Measurements from ENCODE around the gene USP37. TPM values are rescaled to one million over a fixed set of nuclear protein-coding genes. Genes with fewer than 3 reads are reported as not detected.

USP37 gene
- total and polyA plus RNA-seq, 2 of the 13 experiments (the other 11 are each of a cell fraction or from before 2014, with no cell fraction given), result 6.5 to 30.6 TPM

GRCh38 chr2:218568190-218569037 lies at the start of gene USP37, which contains the start of gene CNOT9 (continued):
- TF ChIP-seq HMGXB3 (CRISPR knock-in tag; IDR thresholded peaks at IDR 0.05; ENCODE audit: borderline replicate concordance) (peak; percentile 95; the same call in 1 of the 2 replicates), ZBTB42 (CRISPR knock-in tag; IDR thresholded peaks at IDR 0.05) (no peak; the same call in 1 of the 2 replicates), CENPBD1 (CRISPR knock-in tag; IDR thresholded peaks at IDR 0.05; ENCODE audit: borderline replicate concordance, low read depth) (peak; percentile 99; the same call in 1 of the 2 replicates), ATF2 (CRISPR knock-in tag; IDR thresholded peaks at IDR 0.05) (peak; percentile 63; the same call in 1 of the 2 replicates), ASH2L (IDR thresholded peaks at IDR 0.05; ENCODE audit: insufficient read length, low read depth, low read length) (peak; percentile 96), TCF7 (IDR thresholded peaks at IDR 0.05; ENCODE audit: low read depth) (no peak), ZNF260 (CRISPR knock-in tag; IDR thresholded peaks at IDR 0.05; ENCODE audit: borderline replicate concordance, low read depth) (no peak), ATF7-NPFF (CRISPR knock-in tag; IDR thresholded peaks at IDR 0.05; ENCODE audit: low read depth) (peak; percentile 97), LRRFIP1 (CRISPR knock-in tag; conservative IDR thresholded peaks at IDR 0.05) (no peak), GLI4 (CRISPR knock-in tag; IDR thresholded peaks at IDR 0.05; ENCODE audit: borderline replicate concordance) (peak; percentile 28; the same call in 1 of the 2 replicates), ZNF891 (CRISPR knock-in tag; IDR thresholded peaks at IDR 0.05) (peak; percentile 89), SP4 (CRISPR knock-in tag; IDR thresholded peaks at IDR 0.05) (peak; percentile 94; the same call in 1 of the 2 replicates), TFAP4 (IDR thresholded peaks at IDR 0.05; ENCODE audit: borderline replicate concordance, low read depth) (peak; percentile 65; the same call in 1 of the 2 replicates), RCOR2 (CRISPR knock-in tag; IDR thresholded peaks at IDR 0.05) (peak; percentile 88), ZNF292 (CRISPR knock-in tag; IDR thresholded peaks at IDR 0.05; ENCODE audit: borderline replicate concordance, low read depth) (peak; percentile 66; the same call in 1 of the 2 replicates), ZNF597 (CRISPR knock-in tag; IDR thresholded peaks at IDR 0.05) (no peak)

Measured in HepG2 (cell line).